Measurements from ENCODE around the gene MAOB.
"Not testable (repeated sequence)": the region's sequence is repeated elsewhere in the genome, so short reads cannot be mapped to it uniquely, and the experiment has no call there.

Gene MAOB

DNA sequence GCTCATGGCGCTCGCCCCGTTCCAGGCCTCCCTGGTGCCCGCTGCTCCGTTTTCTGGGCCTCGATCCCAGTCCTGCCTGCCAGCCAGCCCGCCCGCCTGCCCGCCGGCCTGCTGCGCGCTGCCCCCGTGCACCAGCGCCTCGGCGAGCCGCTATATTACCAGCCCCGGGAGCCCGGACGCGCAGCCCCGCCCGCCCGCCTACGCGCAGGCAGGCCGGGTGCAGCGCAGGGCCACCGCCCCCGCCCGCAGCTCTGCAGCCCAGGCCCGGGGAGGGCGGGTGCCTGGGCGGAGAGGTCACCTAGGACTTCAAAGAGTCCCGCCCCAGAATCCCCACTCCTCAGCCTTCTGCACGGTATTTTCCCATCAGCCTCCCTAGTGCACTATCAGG, at the start of gene MAOB:
Gene MAOB, minus strand, starts transcription at position 157 of the 388 bp plus-strand sequence. Its CDS starts 151 bp downstream, at position 6.
- peak in 2 of 4 experiments; percentile 1 to 4 for DNase-seq (ENCODE audit: low read depth in 4 of 4, low spot score in 1 of 4)

DNA sequence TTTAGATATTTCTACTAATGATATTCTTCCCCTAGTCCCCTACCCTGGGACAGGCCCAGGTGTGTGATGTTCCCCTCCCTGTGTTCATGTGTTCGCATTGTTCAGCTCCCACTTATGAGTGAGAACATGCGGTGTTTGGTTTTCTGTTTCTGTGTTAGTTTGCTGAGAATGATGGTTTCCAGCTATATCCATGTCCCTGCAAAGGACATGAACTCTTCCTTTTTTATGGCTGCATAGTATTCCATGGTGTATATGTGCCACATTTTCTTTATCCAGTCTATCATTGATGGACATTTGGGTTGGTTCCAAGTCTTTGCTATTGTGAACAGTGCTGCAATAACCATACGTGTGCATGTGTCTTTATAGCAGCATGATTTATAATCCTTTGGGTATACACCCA, 39.8 kb upstream of the MAOB start:
- not testable (repeated sequence) for DNase-seq (ENCODE audit: low read depth in 4 of 4, low spot score in 1 of 4)

DNA sequence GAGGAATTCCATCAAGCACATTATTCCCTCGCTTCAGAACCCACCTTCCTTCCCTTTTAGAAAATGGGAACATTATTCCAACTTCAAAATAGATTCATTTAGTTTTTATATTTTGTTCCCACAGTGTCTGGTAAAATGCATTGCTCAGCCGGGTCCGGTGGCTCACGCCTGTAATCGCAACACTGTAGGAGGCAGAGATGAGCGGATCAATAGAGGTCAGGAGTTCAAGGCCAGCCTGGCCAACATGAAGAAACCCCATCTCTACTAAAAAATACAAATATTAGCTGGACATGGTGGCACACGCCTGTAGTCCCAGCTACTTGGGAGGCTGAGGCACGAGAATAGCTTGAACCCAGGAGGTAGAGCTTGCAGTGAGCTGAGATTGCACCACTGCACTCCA, 28.5 kb upstream of the MAOB start:
- DNase-seq (ENCODE audit: low read depth in 4 of 4, low spot score in 1 of 4), result not testable (repeated sequence)

GRCh38 chrX:43910012-43910411, 27.8 kb upstream of the MAOB start:
- DNase-seq (ENCODE audit: low read depth in 4 of 4, low spot score in 1 of 4), result no peak

DNA sequence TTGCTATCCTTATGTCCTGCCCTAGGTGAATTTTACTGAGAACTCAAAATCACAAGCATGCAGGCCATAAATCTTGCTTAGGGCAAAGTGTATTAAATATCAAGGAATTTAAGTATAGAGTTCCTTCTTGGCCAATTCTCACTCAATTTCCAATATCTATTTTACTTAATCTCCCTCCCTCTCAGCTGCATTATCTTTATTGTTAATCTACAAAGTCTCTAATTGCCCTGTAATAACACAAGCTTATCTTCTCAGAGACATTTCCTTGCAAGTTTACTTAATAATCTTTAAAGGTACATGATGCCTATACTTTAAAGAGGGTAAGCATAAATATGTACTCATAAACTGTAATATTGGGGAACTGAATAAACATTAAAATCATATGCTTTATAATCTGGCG, 26.9 kb upstream of the MAOB start:
- no peak for DNase-seq (ENCODE audit: low read depth in 4 of 4, low spot score in 1 of 4)

DNA sequence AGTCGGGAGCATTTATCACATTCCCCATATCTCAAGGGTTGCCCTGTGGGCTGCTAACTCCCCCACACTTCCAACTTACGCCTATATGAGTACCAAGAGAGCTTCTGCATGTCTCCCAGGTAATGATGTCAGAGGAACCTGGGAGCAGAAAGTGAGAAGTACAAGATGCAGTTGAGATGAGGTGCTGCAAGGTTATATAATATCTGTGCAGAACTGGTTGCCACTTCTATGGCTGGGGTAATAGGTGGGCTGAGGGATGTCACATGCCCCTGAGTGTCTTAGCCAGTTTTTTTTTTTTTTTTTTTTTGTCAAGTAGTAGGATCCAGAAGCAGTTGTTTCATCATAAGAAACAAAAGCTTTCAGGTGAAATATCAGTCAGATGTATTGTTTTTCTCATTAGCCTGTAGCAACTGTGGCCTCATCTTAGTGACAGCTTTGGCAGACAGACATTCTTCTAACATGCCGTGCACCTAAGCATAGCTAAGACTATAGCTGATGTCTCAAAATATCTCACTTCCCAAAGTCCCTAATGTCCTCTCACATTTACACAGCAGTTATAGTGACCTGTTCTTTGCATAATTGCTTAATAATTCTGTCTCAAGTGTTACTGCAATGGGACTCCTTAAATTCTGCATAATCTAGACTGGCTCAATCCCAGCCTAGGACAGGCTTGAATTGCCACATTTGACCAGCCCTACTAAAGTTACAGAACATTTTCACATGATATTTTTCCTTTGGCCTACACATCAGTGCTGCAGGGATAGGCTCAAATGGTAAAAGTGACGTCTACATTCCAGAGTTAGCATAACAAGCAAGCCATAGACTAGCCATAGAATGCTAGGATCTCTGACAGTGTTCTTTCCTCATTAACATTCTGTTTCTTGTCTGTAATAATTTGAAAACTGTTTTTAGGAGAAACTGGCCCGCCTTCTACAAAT, 17.9 kb upstream of the MAOB start:
- DNase-seq (ENCODE audit: low read depth in 4 of 4, low spot score in 1 of 4), result no peak

DNA sequence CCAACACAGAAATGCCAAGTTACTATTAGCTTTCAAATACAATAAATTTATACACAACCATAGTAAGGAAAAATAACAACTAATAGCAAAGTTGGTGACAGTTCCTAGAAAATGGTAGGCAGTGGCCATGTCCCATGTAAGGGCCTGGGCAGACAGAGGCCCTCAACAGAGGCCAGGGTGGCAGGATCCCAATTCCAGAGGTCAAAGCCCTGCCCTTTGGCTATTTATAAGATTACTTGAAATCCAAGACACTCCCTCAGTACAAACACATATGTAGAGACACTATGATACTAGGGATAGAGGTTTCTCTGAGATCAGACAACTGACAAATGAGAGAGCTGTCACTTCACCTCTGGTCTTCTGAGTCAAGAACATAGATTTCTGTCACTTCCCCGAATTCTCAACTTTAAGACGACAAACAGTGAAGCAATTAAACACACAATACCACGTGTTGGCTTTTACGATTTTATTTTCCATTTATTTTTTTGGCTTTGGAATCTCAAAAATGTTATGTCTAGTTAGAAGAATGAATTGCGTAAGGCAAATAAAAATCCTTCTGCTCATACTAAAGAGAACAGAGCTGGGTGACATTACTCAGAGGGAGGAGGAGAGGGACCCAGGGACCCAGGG, 16.3 kb upstream of the MAOB start:
- DNase-seq (ENCODE audit: low read depth in 4 of 4, low spot score in 1 of 4), result no peak

GRCh38 chrX:43897290-43897689, 15.0 kb upstream of the MAOB start:
- no peak for DNase-seq (ENCODE audit: low read depth in 4 of 4, low spot score in 1 of 4)

GRCh38 chrX:43892336-43892870, 10.2 kb upstream of the MAOB start:
- DNase-seq (ENCODE audit: low read depth in 4 of 4, low spot score in 1 of 4), result no peak

GRCh38 chrX:43885617-43886016, 3.4 kb upstream of the MAOB start:
- DNase-seq (ENCODE audit: low read depth in 4 of 4, low spot score in 1 of 4), result no peak

DNA sequence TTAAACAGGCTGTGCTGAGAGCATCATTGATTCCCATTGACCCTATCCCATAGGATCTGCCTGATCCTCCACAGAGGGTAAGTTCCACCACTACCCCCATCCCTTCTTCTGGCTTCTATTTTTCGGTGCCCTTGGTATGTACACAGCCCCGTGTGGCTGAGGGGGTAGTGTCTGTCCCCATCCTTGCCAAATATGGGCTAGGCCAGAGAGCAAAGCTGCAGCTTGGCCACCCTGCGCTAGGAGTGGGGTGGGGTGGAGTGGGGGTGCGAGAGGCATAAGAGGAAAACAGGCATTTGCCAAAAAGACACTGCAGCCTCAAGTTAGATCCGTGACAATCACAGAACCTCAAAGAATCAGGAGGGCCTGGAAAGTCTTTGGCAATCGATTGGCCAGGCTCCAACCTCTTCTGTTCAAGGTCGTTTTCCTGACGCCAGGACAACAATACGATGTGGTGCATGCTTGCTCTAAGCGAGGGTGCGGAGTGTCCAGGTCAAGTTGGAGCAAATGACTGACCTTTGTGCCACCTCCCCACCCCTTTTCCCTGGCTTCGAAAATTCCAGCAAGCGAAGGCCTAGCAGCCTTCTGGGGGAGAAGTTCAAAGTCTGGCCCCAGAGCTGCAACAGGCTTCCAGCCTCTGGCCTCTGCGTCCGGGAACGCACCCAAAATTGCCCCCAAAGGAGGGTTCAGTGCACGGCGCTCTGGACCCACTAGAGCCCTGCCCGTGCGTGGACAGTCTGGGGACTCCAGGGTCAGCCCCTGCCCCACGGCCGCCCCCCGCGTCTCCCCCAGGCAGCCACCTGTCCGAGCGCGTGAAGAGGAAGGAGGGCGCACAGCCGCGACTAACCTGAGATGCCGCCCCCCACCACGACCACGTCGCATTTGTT, 598 bp downstream of the MAOB start:
- DNase-seq (ENCODE audit: low read depth in 4 of 4, low spot score in 1 of 4), result no peak

DNA sequence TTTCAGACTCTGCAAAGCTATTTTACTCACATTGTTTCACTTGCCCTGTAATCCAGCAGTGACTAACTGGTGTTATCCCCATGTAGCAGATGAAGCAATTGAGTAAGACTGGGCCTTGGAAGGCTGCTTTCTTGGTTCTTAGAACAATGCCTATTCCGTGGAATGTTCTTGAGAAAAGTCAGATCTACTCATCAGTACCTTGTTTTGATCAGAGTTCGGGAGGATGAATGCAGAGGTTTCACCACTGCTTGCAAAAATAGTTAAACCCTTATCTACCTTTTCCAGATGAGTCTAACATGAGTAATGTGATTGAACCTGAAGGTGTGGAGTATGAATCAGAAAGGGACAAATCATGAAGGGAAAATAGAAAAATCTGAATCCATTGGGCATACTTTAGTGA, 1.8 kb downstream of the MAOB start:
- no peak for DNase-seq (ENCODE audit: low read depth in 4 of 4, low spot score in 1 of 4)

GRCh38 chrX:43878906-43879526, 3.2 kb downstream of the MAOB start:
- DNase-seq (ENCODE audit: low read depth in 4 of 4, low spot score in 1 of 4), result no peak

DNA sequence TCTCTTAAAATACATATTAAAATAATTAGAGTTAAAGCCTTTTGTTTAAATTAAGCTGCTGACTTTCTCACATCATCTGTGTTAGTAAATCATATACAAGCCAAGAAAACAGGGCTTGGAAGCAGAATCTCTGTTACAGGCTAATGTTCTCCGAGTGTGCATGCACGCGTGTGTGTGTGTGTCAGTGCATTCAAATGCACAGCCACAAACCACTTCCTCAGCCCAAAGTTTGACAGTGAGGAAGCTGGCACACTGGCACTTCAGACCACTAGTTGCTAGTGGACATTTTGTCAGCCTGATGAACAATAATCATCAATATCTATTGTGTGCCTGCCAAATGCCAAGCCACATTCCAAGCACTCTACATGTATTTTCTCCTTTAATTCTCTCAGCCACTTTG, 5.6 kb downstream of the MAOB start:
- DNase-seq (ENCODE audit: low read depth in 4 of 4, low spot score in 1 of 4), result no peak

GRCh38 chrX:43870758-43871419, 11.4 kb downstream of the MAOB start:
- no peak for DNase-seq (ENCODE audit: low read depth in 4 of 4, low spot score in 1 of 4)

DNA sequence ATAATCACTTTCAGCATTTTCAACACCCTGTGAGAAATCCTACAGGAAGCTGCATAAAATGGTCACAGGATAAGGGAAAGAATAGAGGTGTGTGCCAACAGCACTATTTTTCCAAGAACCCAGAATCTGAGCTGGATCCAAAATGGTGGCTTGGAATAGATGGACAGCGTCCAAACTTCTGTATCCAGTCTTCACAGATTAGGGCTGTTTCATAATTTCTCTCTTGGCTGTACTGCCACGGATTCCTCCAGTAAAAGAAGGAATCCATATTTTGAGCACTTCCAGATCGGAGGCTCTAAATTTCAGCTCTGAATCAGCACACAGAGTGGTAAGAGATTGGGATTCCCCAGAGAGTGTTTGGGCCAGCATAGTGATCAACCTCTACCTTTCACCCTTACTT, 12.2 kb downstream of the MAOB start:
- no peak for DNase-seq (ENCODE audit: low read depth in 4 of 4, low spot score in 1 of 4)

DNA sequence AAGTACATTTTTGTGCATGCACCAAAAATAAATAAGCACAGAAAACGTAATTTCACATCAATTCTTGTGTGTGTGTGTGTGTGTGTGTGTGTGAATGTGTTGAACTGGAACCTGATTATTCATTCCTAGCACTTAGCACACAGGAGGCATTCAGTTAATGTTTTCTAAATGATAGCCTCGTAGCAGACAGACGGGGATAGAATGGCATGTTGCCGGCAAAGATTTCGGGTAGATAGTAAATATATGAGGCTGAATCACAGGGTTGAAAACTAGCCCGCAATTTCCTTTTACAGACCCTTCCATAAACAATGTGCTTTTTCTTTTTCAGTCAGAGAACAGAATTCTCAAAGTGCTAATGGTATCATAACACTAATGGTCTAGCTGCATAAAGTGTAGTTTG, 13.5 kb downstream of the MAOB start:
- DNase-seq (ENCODE audit: low read depth in 4 of 4, low spot score in 1 of 4), result no peak

DNA sequence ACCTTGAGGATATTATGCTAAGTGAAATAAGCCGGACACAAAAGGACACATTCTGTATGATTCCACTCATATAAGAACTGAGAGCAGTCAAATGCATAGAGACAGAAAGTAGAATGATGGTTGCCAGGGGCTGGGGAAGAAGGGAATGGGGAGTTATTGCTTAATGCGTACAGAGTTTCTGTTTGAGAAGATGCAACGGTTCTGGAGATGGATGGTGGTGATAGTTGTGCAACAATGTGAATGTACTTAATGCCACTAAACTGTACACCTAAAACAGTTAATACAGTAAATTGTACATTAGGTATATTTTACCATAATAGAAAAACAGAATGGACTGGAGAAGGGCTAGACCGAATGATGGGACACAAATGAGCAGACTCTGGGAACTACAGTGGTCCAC, 15.8 kb downstream of the MAOB start:
- no peak for DNase-seq (ENCODE audit: low read depth in 4 of 4, low spot score in 1 of 4)

DNA sequence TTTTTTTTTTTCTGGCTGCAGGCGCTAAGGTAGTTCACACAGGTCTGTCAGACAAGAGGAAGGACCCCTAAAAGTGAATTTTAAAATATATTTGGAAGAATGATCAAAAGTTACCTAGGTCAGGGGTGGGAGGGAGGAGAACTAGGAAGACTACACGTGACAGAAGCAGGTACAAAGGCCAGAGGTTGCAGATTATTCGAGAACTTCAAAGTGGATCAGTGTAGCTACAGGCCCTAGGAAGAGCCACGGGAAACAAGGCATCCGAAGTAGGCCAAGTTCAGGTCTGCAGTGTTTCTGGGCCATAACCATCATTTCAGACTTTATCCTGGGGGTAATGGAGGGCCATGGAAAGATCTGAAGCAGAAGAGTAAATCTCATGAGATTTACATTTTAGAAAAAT, 16.5 kb downstream of the MAOB start:
- DNase-seq (ENCODE audit: low read depth in 4 of 4, low spot score in 1 of 4), result no peak

DNA sequence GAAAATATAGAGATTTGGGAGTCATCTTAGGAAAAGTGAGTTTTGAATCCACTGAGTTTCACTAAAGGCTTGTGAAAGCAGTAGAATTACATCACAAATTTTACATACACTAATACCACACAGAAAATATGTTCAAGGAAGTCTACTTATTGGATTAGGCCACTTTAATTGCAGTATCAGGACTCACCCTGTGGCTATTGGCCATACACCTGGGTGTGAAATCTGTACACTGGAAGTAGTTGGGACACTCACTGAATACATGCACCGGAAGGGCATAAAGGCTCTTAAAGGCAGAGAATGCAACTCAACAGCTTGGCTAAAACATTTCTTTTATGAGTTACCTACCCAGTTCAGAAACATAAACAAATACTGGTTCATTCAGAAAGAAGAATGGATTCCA, 19.8 kb downstream of the MAOB start:
- no peak for DNase-seq (ENCODE audit: low read depth in 4 of 4, low spot score in 1 of 4)

All from stimulated activated CD4-positive, alpha-beta T cell treated with anti-CD3 and anti-CD28 coated beads, Interleukin-1b, Interleukin-23, amount 100 ng/mL, for 24 hours (primary cell).